H1 (cell line): ENCODE measurements around the gene DOK6. TPM values are rescaled to one million over a fixed set of nuclear protein-coding genes. Genes with fewer than 3 reads are reported as not detected.

Source experiments
- CTCF ChIA-PET: fragments of 300-600 bp; sonication (Branson Sonifier 250); formaldehyde crosslinking; loops from one replicate; lab custom pipeline; 2021; ENCODE audit not compliant: partially characterized antibody; lab: Charles Lee
- POLR2A ChIA-PET: fragments of 300-600 bp; sonication (Branson Sonifier 250); formaldehyde crosslinking; loops from one replicate; lab custom pipeline; 2021; ENCODE audit warnings: inconsistent platforms; ENCODE audit not compliant: partially characterized antibody; lab: Charles Lee
- DNase-seq, 2 experiments: peaks; one replicate each; pipeline versions ENCODE4 v3.0.0 to v3.0.0-alpha.2; 2010 to 2022; ENCODE audit warnings: low spot score in 2 of 2, low read depth in 1 of 2, mixed read lengths in 1 of 2
- FAIRE-seq: peaks from 2 replicates; lab custom pipeline; 2011; peaks lifted over from hg19 to GRCh38; lab: Jason Lieb, UNC
- H2AFZ ChIP-seq: 2 replicates; pipeline ENCODE4 v1.8.1; 2012; ENCODE audit warnings: low read length, inconsistent platforms
- H2AK5ac ChIP-seq: 2 replicates; pipeline ENCODE4 v1.6.1; 2013; ENCODE audit warnings: low read depth, low read length
- H2BK120ac ChIP-seq: replicated peaks from 2 replicates; pipeline ENCODE3; 2013; ENCODE audit warnings: low read depth, low read length, inconsistent platforms
- H2BK12ac ChIP-seq: 2 replicates; pipeline ENCODE4 v1.6.1; 2013; ENCODE audit warnings: low read depth, low read length
- H2BK15ac ChIP-seq: 2 replicates; pipeline ENCODE4 v1.6.1; 2013; ENCODE audit warnings: low read length
- H2BK20ac ChIP-seq: 2 replicates; pipeline ENCODE4 v1.6.1; 2013; ENCODE audit warnings: low read length
- H2BK5ac ChIP-seq: 2 replicates; pipeline ENCODE4 v1.6.1; 2013; ENCODE audit warnings: low read depth, low read length
- H3K14ac ChIP-seq: 2 replicates; pipeline ENCODE4 v1.6.1; 2013; ENCODE audit warnings: inconsistent platforms; ENCODE audit not compliant: insufficient read length
- H3K18ac ChIP-seq: 2 replicates; pipeline ENCODE4 v1.6.1; 2013; ENCODE audit warnings: low read length; ENCODE audit errors: extremely low read depth
- H3K23ac ChIP-seq: 2 replicates; pipeline ENCODE4 v1.6.1; 2013; ENCODE audit warnings: inconsistent platforms; ENCODE audit not compliant: insufficient read length
- H3K23me2 ChIP-seq: 2 replicates; pipeline ENCODE4 v1.6.1; 2013; ENCODE audit warnings: low read depth, low read length
- H3K27ac ChIP-seq: 2 replicates; pipeline ENCODE4 v1.6.1; 2011; ENCODE audit warnings: low read depth, low read length, inconsistent platforms
- H3K27me3 ChIP-seq, 4 experiments: replicated peaks in 1 of 4; 1 replicate in 1 of 4; 2 replicates in 3 of 4; pipeline versions ENCODE4 v1.6.1 to v1.8.1; 2011 to 2013; ENCODE audit warnings: low read length in 3 of 4, mild to moderate bottlenecking in 3 of 4, inconsistent platforms in 2 of 4, mixed read lengths in 2 of 4, moderate library complexity in 1 of 4; ENCODE audit not compliant: control insufficient read depth in 3 of 4, insufficient read depth in 3 of 4; ENCODE audit errors: extremely low read depth in 1 of 4
- H3K36me3 ChIP-seq, 4 experiments: 2 replicates each; pipeline versions ENCODE4 v1.6.1 to v1.8.1; 2011 to 2013; ENCODE audit warnings: mild to moderate bottlenecking in 4 of 4, low read length in 3 of 4, moderate library complexity in 2 of 4, control low read depth in 1 of 4, inconsistent platforms in 1 of 4; ENCODE audit not compliant: insufficient read depth in 4 of 4, control insufficient read depth in 2 of 4
- H3K4ac ChIP-seq: replicated peaks from 2 replicates; pipeline ENCODE3; 2013; ENCODE audit warnings: low read length, low read depth, mixed read lengths, inconsistent platforms; ENCODE audit not compliant: insufficient read length
- H3K4me1 ChIP-seq, 4 experiments: replicated peaks in 1 of 4; 1 replicate in 1 of 4; 2 replicates in 3 of 4; pipeline versions ENCODE4 v1.6.1 to v1.8.1; 2011 to 2013; ENCODE audit warnings: low read length in 3 of 4, inconsistent platforms in 2 of 4, mixed read lengths in 1 of 4; ENCODE audit not compliant: insufficient read depth in 4 of 4, control insufficient read depth in 3 of 4
- H3K4me2 ChIP-seq, 2 experiments: 2 replicates each; pipeline versions ENCODE4 v1.6.1 to v1.8.1; 2011 to 2013; ENCODE audit warnings: low read depth in 2 of 2, low read length in 2 of 2, control low read depth in 1 of 2, inconsistent platforms in 1 of 2, mild to moderate bottlenecking in 1 of 2; ENCODE audit not compliant: insufficient read depth in 1 of 2
- H3K4me3 ChIP-seq, 4 experiments: fragments of 200-600, 300-600 bp in 1 of 4; sonication (generic), shearing (Covaris generic), sonication (Bioruptor Twin) in 1 of 4; 2 replicates each; pipeline versions ENCODE4 v1.5.1 to v1.8.1; 2011 to 2016; ENCODE audit warnings: low read length in 4 of 4, low read depth in 3 of 4, control low read depth in 2 of 4, inconsistent platforms in 2 of 4, mild to moderate bottlenecking in 2 of 4, mixed read lengths in 1 of 4, moderate library complexity in 1 of 4; ENCODE audit not compliant: insufficient read depth in 2 of 4; ENCODE audit errors: extremely low read depth in 1 of 4
- H3K56ac ChIP-seq: replicated peaks from 2 replicates; pipeline ENCODE3; 2013; ENCODE audit warnings: low read depth, mild to moderate bottlenecking, mixed read lengths, low read length, inconsistent platforms; ENCODE audit not compliant: insufficient read length
- H3K79me1 ChIP-seq: 2 replicates; pipeline ENCODE4 v1.6.1; 2013; ENCODE audit warnings: low read depth, low read length, control low read depth
- H3K79me2 ChIP-seq, 2 experiments: 2 replicates each; pipeline versions ENCODE4 v1.6.1 to v1.8.1; 2012 to 2013; ENCODE audit warnings: low read length in 2 of 2, mild to moderate bottlenecking in 2 of 2, inconsistent platforms in 1 of 2; ENCODE audit not compliant: insufficient read depth in 2 of 2, control insufficient read depth in 1 of 2
- H3K9ac ChIP-seq, 4 experiments: replicated peaks in 1 of 4; 1 replicate in 1 of 4; 2 replicates in 3 of 4; pipeline versions ENCODE4 v1.6.1 to v1.8.1; 2011 to 2013; ENCODE audit warnings: low read depth in 3 of 4, low read length in 3 of 4, control low read depth in 2 of 4, mild to moderate bottlenecking in 2 of 4, moderate library complexity in 2 of 4, inconsistent platforms in 1 of 4; ENCODE audit errors: extremely low read depth in 1 of 4
- H3K9me3 ChIP-seq, 2 experiments: 2 replicates each; pipeline versions ENCODE4 v1.6.1 to v1.8.1; 2012 to 2013; ENCODE audit warnings: mild to moderate bottlenecking in 2 of 2, moderate library complexity in 2 of 2, control low read depth in 1 of 2, inconsistent platforms in 1 of 2, low read depth in 1 of 2, low read length in 1 of 2, mixed read lengths in 1 of 2; ENCODE audit not compliant: insufficient read depth in 2 of 2
- H4K20me1 ChIP-seq, 2 experiments: replicated peaks in 1 of 2; 2 replicates each; pipeline versions ENCODE3 to v1.8.1; 2011 to 2013; ENCODE audit warnings: inconsistent platforms in 2 of 2, low read length in 2 of 2, mild to moderate bottlenecking in 1 of 2; ENCODE audit not compliant: insufficient read depth in 2 of 2, control insufficient read depth in 1 of 2
- H4K5ac ChIP-seq: 2 replicates; pipeline ENCODE4 v1.6.1; 2013; ENCODE audit warnings: low read length, low read depth, mixed read lengths, inconsistent platforms; ENCODE audit not compliant: insufficient read length
- H4K8ac ChIP-seq: 2 replicates; pipeline ENCODE4 v1.8.0; 2013; ENCODE audit warnings: mild to moderate bottlenecking, moderate library complexity, low read length, inconsistent platforms; ENCODE audit not compliant: insufficient read depth; ENCODE audit errors: extremely low read depth
- H4K91ac ChIP-seq: replicated peaks from 2 replicates; pipeline ENCODE3; 2013; ENCODE audit warnings: low read length, mixed read lengths, inconsistent platforms; ENCODE audit not compliant: insufficient read length
- CTBP2 ChIP-seq: IDR thresholded peaks from 2 replicates; pipeline ENCODE4 v1.7.0; 2011; ENCODE audit warnings: borderline replicate concordance, mild to moderate bottlenecking, moderate library complexity, mixed read lengths, low read length; ENCODE audit not compliant: insufficient read depth, insufficient read length
- MAFK ChIP-seq: IDR thresholded peaks from 2 replicates; pipeline ENCODE4 v1.6.1; 2012; ENCODE audit warnings: low read depth, mild to moderate bottlenecking, improper control_type of control experiment, low read length
- SP1 ChIP-seq: IDR thresholded peaks from 2 replicates; pipeline ENCODE4 v1.6.1; 2011; ENCODE audit warnings: low read depth, low read length
- SP4 ChIP-seq: IDR thresholded peaks from 2 replicates; pipeline ENCODE4 v1.6.1; 2012; ENCODE audit warnings: low read length, inconsistent platforms
- WGBS, 2 experiments: shearing (Covaris generic) in 1 of 2; methylation state at CpG; one replicate each; pipeline versions ENCODE4 v1.1.6 to v1.1.7; 2013 to 2015; ENCODE audit warnings: low lambda C conversion rate in 2 of 2, mixed read lengths in 2 of 2, inconsistent platforms in 1 of 2, low coverage in 1 of 2, missing lambda C conversion rate in 1 of 2; ENCODE audit not compliant: insufficient replicate concordance in 2 of 2, insufficient coverage in 1 of 2, insufficient read length in 1 of 2; ENCODE audit errors: extremely low coverage in 1 of 2, missing lambda C conversion rate in 1 of 2; 5-methylcytosine and 5-hydroxymethylcytosine counted together
- polyA plus RNA-seq, 7 experiments: library from polyadenylated mRNA; depleted of rRNA in 3 of 7; stranded (reverse) in 5 of 7; unstranded in 2 of 7; fragments of >200 nt in 5 of 7; fragments of 200-250 nt in 2 of 7; gene quantifications; 1 replicate in 5 of 7; 2 replicates in 1 of 7; 4 replicates in 1 of 7; pipeline versions ENCODE4 v1.2.1 to v1.2.3, GENCODE V29; 2011 to 2013; ENCODE audit warnings: missing spikeins in 2 of 7, mixed read lengths in 2 of 7
- total RNA-seq: library from RNA; stranded (reverse); fragmentation: NEBNext Ultra II Directional; extraction: Animal tissue kit (Norgen Biotek cat#: 25700); gene quantifications from 2 replicates; pipeline ENCODE4 v1.2.1, GENCODE V29; 2021

DOK6 gene
- total and polyA plus RNA-seq, 2 of the 8 experiments (the other 6 are each of a cell fraction or from before 2014, with no cell fraction given) = 0.33 to 0.50 TPM

- no peak overlapping the region for H4K91ac ChIP-seq
- H3K4me2 ChIP-seq = no peak overlapping the region
- H3K9ac ChIP-seq = no peak overlapping the region
- no peak overlapping the region for H3K56ac ChIP-seq
- ChIA-PET CTCF (interaction anchor here (0.6 to 1.8 kb wide), 3 partner anchors 21 to 51 kb away, joined by 3 to 5 read pairs (median 3); no protein-coding TSS in a partner anchor), POLR2A (no interaction called here)
- H2BK120ac ChIP-seq = no peak overlapping the region
- no peaks in the 10 kb centered on the region for H4K20me1 ChIP-seq
- H2BK20ac ChIP-seq = no peak overlapping the region
- H3K14ac ChIP-seq = no peak overlapping the region
- no peak for FAIRE-seq
- H3K27me3 ChIP-seq = no peaks in the 10 kb centered on the region
- no peak overlapping the region for H3K23ac ChIP-seq
- H3K23me2 ChIP-seq = no peaks in the 10 kb centered on the region
- 98% methylated on average over 7 of the region's 7 CpGs; no CpG with 5 or more reads in 1 of the 2 experiments for WGBS, 2 experiments
- no peak for DNase-seq
- no peaks in the 10 kb centered on the region for H3K79me2 ChIP-seq
- no peak overlapping the region for H4K8ac ChIP-seq
- no peak overlapping the region for H2BK5ac ChIP-seq
- H3K9me3 ChIP-seq = no peaks in the 10 kb centered on the region
- no peaks in the 10 kb centered on the region for H3K4me1 ChIP-seq
- H3K36me3 ChIP-seq = no peaks in the 10 kb centered on the region
- H3K4ac ChIP-seq = no peak overlapping the region
- H3K27ac ChIP-seq = no peak overlapping the region
- no peaks in the 10 kb centered on the region for H3K79me1 ChIP-seq
- H2BK12ac ChIP-seq = no peak overlapping the region
- H3K4me3 ChIP-seq = no peak overlapping the region
- H3K18ac ChIP-seq = no peak overlapping the region
- no peak overlapping the region for H4K5ac ChIP-seq
- no peak overlapping the region for H2AFZ ChIP-seq
- H2BK15ac ChIP-seq = no peak overlapping the region
- H2AK5ac ChIP-seq = no peak overlapping the region
- TF ChIP-seq SP4 = no peak
- TF ChIP-seq MAFK = no peak
- no peak for TF ChIP-seq CTBP2
- TF ChIP-seq SP1 = no peak
Measured at GRCh38 chr18:69586537-69586936, 185.8 kb downstream of the DOK6 start.
